CD14-positive monocyte (primary cell): ENCODE data around the gene SFTPB. TPM values are rescaled to one million over a fixed set of nuclear protein-coding genes. Genes with fewer than 3 reads are reported as not detected.

Source experiments
- DNase-seq, 3 donors: peaks; one replicate each; pipeline ENCODE4 v3.0.0-alpha.2; 2011 to 2022
- H2AFZ ChIP-seq: 2 replicates; pipeline ENCODE4 v1.6.0; 2012; ENCODE audit warnings: mild to moderate bottlenecking, low read depth, low read length, inconsistent platforms; ENCODE audit not compliant: insufficient read depth, poor library complexity, severe bottlenecking
- H3K27ac ChIP-seq, 2 donors: 1 replicate in 1 of 2; 2 replicates in 1 of 2; pipeline ENCODE4 v1.5.1; 2012 to 2013; ENCODE audit warnings: low read length in 2 of 2, control low read depth in 1 of 2, inconsistent platforms in 1 of 2, low read depth in 1 of 2, mild to moderate bottlenecking in 1 of 2
- H3K27me3 ChIP-seq, 2 donors: one replicate each; pipeline versions ENCODE4 v1.6.0 to v1.6.1; 2011 to 2013; ENCODE audit warnings: low read length in 2 of 2; ENCODE audit not compliant: control insufficient read depth in 2 of 2, insufficient read depth in 2 of 2
- H3K36me3 ChIP-seq, 2 donors: replicated peaks in 1 of 2; 1 replicate in 1 of 2; 2 replicates in 1 of 2; pipeline versions ENCODE4 v1.5.1 to v1.6.1; 2012 to 2013; ENCODE audit warnings: low read length in 2 of 2, control low read depth in 1 of 2, inconsistent platforms in 1 of 2, mild to moderate bottlenecking in 1 of 2; ENCODE audit not compliant: insufficient read depth in 2 of 2, control insufficient read depth in 1 of 2
- H3K4me1 ChIP-seq, 2 donors: 1 replicate in 1 of 2; 2 replicates in 1 of 2; pipeline versions ENCODE4 v1.5.1 to v1.6.1; 2012 to 2013; ENCODE audit warnings: low read length in 2 of 2, control low read depth in 1 of 2, inconsistent platforms in 1 of 2, mild to moderate bottlenecking in 1 of 2, moderate library complexity in 1 of 2; ENCODE audit not compliant: insufficient read depth in 2 of 2, control insufficient read depth in 1 of 2
- H3K4me2 ChIP-seq: replicated peaks from 2 replicates; pipeline ENCODE3; 2012; ENCODE audit warnings: low read length, moderate library complexity, mild to moderate bottlenecking; ENCODE audit not compliant: poor library complexity, severe bottlenecking; ENCODE audit errors: extremely low read depth
- H3K4me3 ChIP-seq, 3 experiments: fragments of 200-600 bp in 1 of 3; sonication (generic) in 1 of 3; replicated peaks in 1 of 3; 1 replicate in 2 of 3; 2 replicates in 1 of 3; pipeline ENCODE4 v1.5.1; 2011 to 2013; ENCODE audit warnings: low read length in 3 of 3, mild to moderate bottlenecking in 3 of 3, control low read depth in 2 of 3, low read depth in 2 of 3, inconsistent platforms in 1 of 3, moderate library complexity in 1 of 3
- H3K79me2 ChIP-seq: 2 replicates; pipeline ENCODE4 v1.6.0; 2012; ENCODE audit warnings: mild to moderate bottlenecking, control low read depth, inconsistent platforms, low read length, moderate library complexity; ENCODE audit not compliant: insufficient read depth
- H3K9ac ChIP-seq: 2 replicates; pipeline ENCODE4 v1.6.0; 2017; ENCODE audit warnings: low read length, mild to moderate bottlenecking; ENCODE audit not compliant: insufficient read depth, poor library complexity, severe bottlenecking
- H3K9me3 ChIP-seq, 2 donors: replicated peaks in 1 of 2; 1 replicate in 1 of 2; 2 replicates in 1 of 2; pipeline versions ENCODE4 v1.5.1 to v1.6.1; 2012 to 2013; ENCODE audit warnings: low read length in 2 of 2, control low read depth in 1 of 2; ENCODE audit not compliant: control insufficient read depth in 1 of 2, insufficient read depth in 1 of 2
- H4K20me1 ChIP-seq: 2 replicates; pipeline ENCODE4 v1.6.0; 2012; ENCODE audit warnings: mild to moderate bottlenecking, low read length, control low read depth, moderate library complexity; ENCODE audit not compliant: insufficient read depth
- H3K27ac Mint-ChIP-seq, 7 donors: one replicate each; pipeline ENCODE4 v1.8.0; 2020; ENCODE audit warnings: mild to moderate bottlenecking in 7 of 7, mixed read lengths in 7 of 7, moderate library complexity in 6 of 7, inconsistent platforms in 2 of 7
- H3K27me3 Mint-ChIP-seq, 3 donors: one replicate each; pipeline ENCODE4 v1.8.0; 2021 to 2022; ENCODE audit warnings: low read depth in 3 of 3, mild to moderate bottlenecking in 3 of 3, mixed read lengths in 3 of 3, moderate library complexity in 3 of 3, inconsistent platforms in 1 of 3
- H3K36me3 Mint-ChIP-seq, 2 donors: one replicate each; pipeline ENCODE4 v1.8.0; 2020; ENCODE audit warnings: mixed read lengths in 2 of 2, inconsistent platforms in 1 of 2, mild to moderate bottlenecking in 1 of 2
- H3K4me1 Mint-ChIP-seq: one replicate; pipeline ENCODE4 v1.8.0; 2020; ENCODE audit warnings: mild to moderate bottlenecking, mixed read lengths
- H3K4me3 Mint-ChIP-seq, 2 donors: one replicate each; pipeline ENCODE4 v1.8.0; 2020; ENCODE audit warnings: mild to moderate bottlenecking in 2 of 2, mixed read lengths in 2 of 2, moderate library complexity in 1 of 2
- H3K9me3 Mint-ChIP-seq, 7 donors: one replicate each; pipeline ENCODE4 v1.8.0; 2020 to 2022; ENCODE audit warnings: mixed read lengths in 7 of 7, mild to moderate bottlenecking in 6 of 7, moderate library complexity in 6 of 7, inconsistent platforms in 2 of 7
- CTCF ChIP-seq: fragments of 200-600 bp; IDR thresholded peaks from one replicate; pipeline ENCODE4 v1.8.0; 2022; ENCODE audit warnings: antibody characterized with exemption, mild to moderate bottlenecking
- WGBS: methylation state at CpG from one replicate; pipeline ENCODE4 v1.1.5; 2013; ENCODE audit warnings: missing lambda C conversion rate; ENCODE audit not compliant: insufficient coverage; 5-methylcytosine and 5-hydroxymethylcytosine counted together
- intact Hi-C, 2 donors: fragments of 100-400 bp; cut with micrococcal nuclease; formaldehyde crosslinking; loops; one replicate each; pipeline versions ENCODE4 v1.15.0 to v1.15.1; 2023
- polyA plus RNA-seq, 3 donors: library from polyadenylated mRNA; depleted of rRNA in 1 of 3; unstranded in 2 of 3; stranded (reverse) in 1 of 3; fragments of 300-500 nt in 2 of 3; fragments of >200 nt in 1 of 3; fragmentation: Illumina TruSeq in 2 of 3; gene quantifications; 1 replicate in 2 of 3; 2 replicates in 1 of 3; pipeline ENCODE4 v1.2.3, GENCODE V29; 2012 to 2021

The SFTPB gene
- polyA plus RNA-seq, 3 donors = 0.18 to 0.47 TPM; not detected in 1

- Histone ChIP-seq H3K36me3 (no peaks in the 10 kb centered on the region), H3K4me2 (no peak overlapping the region), H3K27ac (no peak overlapping the region), H2AFZ (no peak overlapping the region), H3K4me1 (peaks cover 86 to 89% of the 10 kb centered on the region in 2 donors), H3K9ac (no peak overlapping the region), H3K9me3 (no peaks in the 10 kb centered on the region), H3K27me3 (no peaks in the 10 kb centered on the region), H3K79me2 (no peaks in the 10 kb centered on the region), H3K4me3 (no peak overlapping the region), H4K20me1 (no peaks in the 10 kb centered on the region)
- intact Hi-C loops = no loop called here
- Mint-ChIP-seq H3K27ac (peak overlapping the region in 3 of 7 donors; percentile 15 to 59 (median 35)), H3K9me3 (peaks cover 0 to 3% (median 0%) of the 10 kb centered on the region in 7 donors), H3K4me1 (peaks cover 76% of the 10 kb centered on the region), H3K27me3 (peaks cover 0 to 3% (median 0%) of the 10 kb centered on the region in 3 donors), H3K36me3 (peaks cover 0 to 2% of the 10 kb centered on the region in 2 donors), H3K4me3 (peak overlapping the region in 1 of 2 donors; percentile 11)
- no peak for TF ChIP-seq CTCF
- 38% methylated on average over 4 of the region's 5 CpGs for WGBS
- peak; percentile 42 to 59 (median 43) for DNase-seq
Measured at GRCh38 chr2:85669549-85669948, 1.6 kb upstream of the SFTPB start.

GRCh38 chr2:85668857-85669142 is 801 bp upstream of the SFTPB start:
- Histone ChIP-seq H3K27me3 (no peaks in the 10 kb centered on the region), H3K4me3 (no peak overlapping the region), H3K27ac (peak overlapping the region in 1 of 2 donors; percentile 34), H3K9me3 (no peaks in the 10 kb centered on the region), H3K79me2 (no peaks in the 10 kb centered on the region), H3K9ac (no peak overlapping the region), H3K36me3 (no peaks in the 10 kb centered on the region), H3K4me2 (peak overlapping the region; percentile 9), H4K20me1 (no peaks in the 10 kb centered on the region), H3K4me1 (peaks cover 78 to 82% of the 10 kb centered on the region in 2 donors), H2AFZ (no peak overlapping the region)
- DNase-seq = no peak
- H3K9me3 Mint-ChIP-seq = peaks cover 0 to 3% (median 0%) of the 10 kb centered on the region in 7 donors
- H3K27ac Mint-ChIP-seq = peak overlapping the region in 3 of 7 donors; percentile 34 to 74 (median 61)
- intact Hi-C loops = no loop called here
- 100% methylated on average over 1 of the region's 3 CpGs for WGBS
- TF ChIP-seq CTCF = no peak
- H3K36me3 Mint-ChIP-seq = peaks cover 0 to 3% of the 10 kb centered on the region in 2 donors
- H3K27me3 Mint-ChIP-seq = peaks cover 0 to 3% (median 0%) of the 10 kb centered on the region in 3 donors
- H3K4me3 Mint-ChIP-seq = no peak overlapping the region
- peaks cover 69% of the 10 kb centered on the region for H3K4me1 Mint-ChIP-seq
